HCT116 (cell line): Measurements from ENCODE around the gene RABL3. TPM values are rescaled to one million over a fixed set of nuclear protein-coding genes. Genes with fewer than 3 reads are reported as not detected.
A peak's percentile ranks its signal among the peaks of the same experiment; 100 is the strongest.

ENCODE experiments used
- ATAC-seq: fragments of 200-7000 bp; cut with Tn5 transposase; 2 replicates; pipeline ENCODE4 v1.9.1; 2020; ENCODE audit warnings: mild to moderate bottlenecking, moderate library complexity
- BruUV-seq: library from RNA; stranded (reverse); fragments of 400-500 nt; replicated peaks from 2 replicates; lab custom pipeline; 2021; lab: Mats Ljungman, UMichigan
- CTCF ChIA-PET: fragments of 300-600 bp; sonication (Branson Sonifier 250); formaldehyde crosslinking; loops from one replicate; lab custom pipeline; 2021; ENCODE audit warnings: antibody characterized with exemption; lab: Charles Lee
- POLR2A ChIA-PET: fragments of 300-600, 350-600 bp; sonication (Branson Sonifier 250); formaldehyde crosslinking; loops from one replicate; lab custom pipeline; 2021; ENCODE audit warnings: antibody characterized with exemption; lab: Charles Lee
- RAD21 ChIA-PET, 2 experiments: fragments of 300-600 bp; sonication (Branson Sonifier 250); formaldehyde crosslinking; loops; one replicate each; lab custom pipeline; 2023; ENCODE audit warnings: low total read pairs in 2 of 2; ENCODE audit not compliant: uncharacterized antibody in 2 of 2, unreplicated experiment in 2 of 2, low non-redundant PET in 1 of 2; lab: Charles Lee
- DNase-seq: peaks from one replicate; pipeline ENCODE4 v3.0.0-alpha.2; 2010; ENCODE audit warnings: low read depth, low spot score
- H2AFZ ChIP-seq: fragments of 200-600 bp; shearing (Covaris generic), sonication (generic); 2 replicates; pipeline ENCODE4 v1.6.1; 2017; ENCODE audit warnings: low read depth, mixed run types, mixed read lengths, antibody characterized with exemption, low read length; ENCODE audit not compliant: poor library complexity, severe bottlenecking
- H3K27ac ChIP-seq: 2 replicates; pipeline ENCODE4 v1.5.1; 2012; ENCODE audit warnings: low read depth, low read length
- H3K27me3 ChIP-seq: fragments of 200-600 bp; sonication (generic); 2 replicates; pipeline ENCODE4 v1.6.1; 2016; ENCODE audit warnings: mixed run types, low read length, mixed read lengths; ENCODE audit not compliant: insufficient read depth
- H3K36me3 ChIP-seq, 2 experiments: fragments of 200-500 bp in 1 of 2; fragments of 200-600 bp in 1 of 2; sonication (Bioruptor generic) in 1 of 2; sonication (generic) in 1 of 2; 2 replicates each; pipeline versions ENCODE4 v1.5.1 to v1.6.1; 2014 to 2016; ENCODE audit warnings: low read length in 2 of 2, inconsistent platforms in 1 of 2, mixed read lengths in 1 of 2, mixed run types in 1 of 2; ENCODE audit not compliant: insufficient read depth in 2 of 2, control insufficient read depth in 1 of 2
- H3K4me1 ChIP-seq, 2 experiments: fragments of 200-600 bp in 1 of 2; sonication (generic) in 1 of 2; 2 replicates each; pipeline versions ENCODE4 v1.5.1 to v1.6.1; 2012 to 2017; ENCODE audit warnings: low read length in 2 of 2, inconsistent platforms in 1 of 2, mild to moderate bottlenecking in 1 of 2, mixed read lengths in 1 of 2, mixed run types in 1 of 2, moderate library complexity in 1 of 2; ENCODE audit not compliant: insufficient read depth in 2 of 2, control insufficient read depth in 1 of 2
- H3K4me2 ChIP-seq: fragments of 200-600 bp; sonication (generic); 2 replicates; pipeline ENCODE4 v1.6.1; 2017; ENCODE audit warnings: mixed run types, low read length, mixed read lengths
- H3K4me3 ChIP-seq, 2 experiments: fragments of 200-600 bp in 1 of 2; sonication (generic) in 1 of 2; replicated peaks in 1 of 2; 2 replicates each; pipeline ENCODE4 v1.5.1; 2011 to 2016; ENCODE audit warnings: low read length in 2 of 2, control low read depth in 1 of 2, low read depth in 1 of 2, mild to moderate bottlenecking in 1 of 2, mixed read lengths in 1 of 2, mixed run types in 1 of 2
- H3K79me2 ChIP-seq: fragments of 200-600 bp; sonication (generic); 2 replicates; pipeline ENCODE4 v1.6.1; 2017; ENCODE audit warnings: mild to moderate bottlenecking, mixed run types, low read length, moderate library complexity, mixed read lengths; ENCODE audit not compliant: insufficient read depth
- H3K9ac ChIP-seq: fragments of 200-600 bp; sonication (generic); 2 replicates; pipeline ENCODE4 v1.6.1; 2016; ENCODE audit warnings: low read length, mixed read lengths
- H3K9me2 ChIP-seq: fragments of 200-600 bp; sonication (generic), shearing (Covaris generic); 2 replicates; pipeline ENCODE4 v1.6.1; 2017; ENCODE audit warnings: mixed run types, mild to moderate bottlenecking, moderate library complexity; ENCODE audit not compliant: insufficient read depth
- H3K9me3 ChIP-seq, 2 experiments: fragments of 200-500 bp in 1 of 2; fragments of 200-600 bp in 1 of 2; sonication (Bioruptor generic) in 1 of 2; sonication (generic) in 1 of 2; 2 replicates each; pipeline ENCODE4 v1.6.1; 2014 to 2017; ENCODE audit warnings: low read length in 2 of 2, mixed read lengths in 2 of 2, inconsistent platforms in 1 of 2, low read depth in 1 of 2, mild to moderate bottlenecking in 1 of 2, mixed run types in 1 of 2, moderate library complexity in 1 of 2; ENCODE audit not compliant: control insufficient read depth in 1 of 2, insufficient read depth in 1 of 2
- H4K20me1 ChIP-seq: fragments of 200-600 bp; sonication (generic), shearing (Covaris generic); 2 replicates; pipeline ENCODE4 v1.6.1; 2017; ENCODE audit warnings: mixed run types, mild to moderate bottlenecking, moderate library complexity; ENCODE audit not compliant: insufficient read depth
- CBX3 ChIP-seq: IDR thresholded peaks from 2 replicates; pipeline ENCODE4 v1.6.1; 2012; ENCODE audit warnings: low read depth
- EZH2 ChIP-seq: fragments of 200-600 bp; sonication (generic); IDR thresholded peaks from 2 replicates; pipeline ENCODE4 v1.6.1; 2017; ENCODE audit warnings: antibody characterized with exemption, mixed run types
- MAX ChIP-seq: IDR thresholded peaks from 2 replicates; pipeline ENCODE4 v1.6.1; 2012
- SIN3A ChIP-seq: IDR thresholded peaks from 2 replicates; pipeline ENCODE4 v1.6.1; 2012; ENCODE audit warnings: low read depth
- SRF ChIP-seq: IDR thresholded peaks from 2 replicates; pipeline ENCODE4 v1.6.1; 2012; ENCODE audit warnings: low read depth
- TCF7L2 ChIP-seq: IDR thresholded peaks from 2 replicates; pipeline ENCODE4 v1.7.0; 2011; ENCODE audit warnings: borderline replicate concordance, inconsistent platforms; ENCODE audit not compliant: insufficient read depth, insufficient read length; ENCODE audit errors: extremely low read depth
- ZBTB33 ChIP-seq: IDR thresholded peaks from 2 replicates; pipeline ENCODE4 v1.6.1; 2011; ENCODE audit warnings: mild to moderate bottlenecking, low read length, moderate library complexity; ENCODE audit not compliant: insufficient replicate concordance; ENCODE audit errors: extremely low read depth
- ZFX ChIP-seq: fragments of 450-650 bp; IDR thresholded peaks from 2 replicates; pipeline ENCODE4 v1.6.1; 2017
- intact Hi-C: fragments of 100-400 bp; cut with micrococcal nuclease; formaldehyde crosslinking; loops from 2 replicates; pipeline ENCODE4 v1.10.0; 2022
- total RNA-seq: library from RNA; stranded (reverse); gene quantifications from one replicate; pipeline ENCODE4 v1.2.1, GENCODE V29; 2021; ENCODE audit not compliant: unreplicated experiment

The RABL3 gene
- total RNA-seq, 1 experiment from 2014 or later, result 23.8 TPM

GRCh38 chr3:120743556-120744195 lies 1.4 kb upstream of the RABL3 start:
- no peak for ATAC-seq
- POLR2A ChIA-PET, result no interaction called here
- CTCF ChIA-PET, result no interaction called here
- H3K4me3 ChIP-seq, result peak overlapping the region; percentile 92 to 100
- peak overlapping the region; percentile 71; the same call in 1 of the 2 replicates for H3K27ac ChIP-seq
- H3K9me3 ChIP-seq, result no peaks in the 10 kb centered on the region
- RAD21 ChIA-PET, result no interaction called here
- H3K9ac ChIP-seq, result peak overlapping the region; percentile 94
- no peaks in the 10 kb centered on the region for H4K20me1 ChIP-seq
- no TSS peak for BruUV-seq
- no peak for DNase-seq
- H3K9me2 ChIP-seq, result no peaks in the 10 kb centered on the region
- no peak overlapping the region for H2AFZ ChIP-seq
- intact Hi-C loops, result loop anchor here (2.0 kb wide), 1 partner anchor 121 kb away; no protein-coding TSS in a partner anchor
- peaks cover 8 to 16% of the 10 kb centered on the region in 2 experiments for H3K4me1 ChIP-seq
- peaks cover 62% of the 10 kb centered on the region for H3K79me2 ChIP-seq
- H3K27me3 ChIP-seq, result no peaks in the 10 kb centered on the region
- TF ChIP-seq EZH2 (no peak), ZBTB33 (no peak), CBX3 (no peak), TCF7L2 (no peak)
- H3K36me3 ChIP-seq, result no peaks in the 10 kb centered on the region
- H3K4me2 ChIP-seq, result peak overlapping the region; percentile 67

GRCh38 chr3:120742849-120743365 lies 591 bp upstream of the RABL3 start:
- H3K79me2 ChIP-seq, result peaks cover 62% of the 10 kb centered on the region
- TSS peak; percentile 81 for BruUV-seq
- POLR2A ChIA-PET, result interaction anchor here (0.7 kb wide), 1 partner anchor 9 kb away, joined by 3 read pairs; no protein-coding TSS in a partner anchor

More at GRCh38 chr3:120742849-120743365, 591 bp upstream of the RABL3 start:
- Histone ChIP-seq H4K20me1 (no peaks in the 10 kb centered on the region), H3K4me3 (peak overlapping the region; percentile 92 to 100), H3K4me1 (peaks cover 8 to 16% of the 10 kb centered on the region in 2 experiments), H3K9me2 (no peaks in the 10 kb centered on the region), H3K36me3 (peaks cover 0 to 5% of the 10 kb centered on the region in 2 experiments; a peak in 1 of 4 replicates), H3K27me3 (no peaks in the 10 kb centered on the region), H3K4me2 (peak overlapping the region; percentile 67), H2AFZ (no peak overlapping the region), H3K9me3 (no peaks in the 10 kb centered on the region), H3K9ac (peak overlapping the region; percentile 94), H3K27ac (peak overlapping the region; percentile 71)
- intact Hi-C loops, result loop anchor here (1.0 to 2.0 kb wide), 2 partner anchors 120 to 147 kb away; partner anchors contain the start of gene NDUFB4
- ChIA-PET RAD21 (no interaction called here), CTCF (no interaction called here)
- DNase-seq (no peak), ATAC-seq (peak; percentile 31)
- TF ChIP-seq SRF, result no peak
- TF ChIP-seq SIN3A, result peak; percentile 66; the same call in 1 of the 2 replicates
- TF ChIP-seq MAX, result 0 out of 2 replicates have a peak, but pooled peaks have one; percentile 11
- TF ChIP-seq ZFX, result 0 out of 2 replicates have a peak, but pooled peaks have one; percentile 17
